HG02970 (cell line): ENCODE results near the gene PSMG1.

ENCODE experiments used
- ATAC-seq: cut with Tn5 transposase; IDR thresholded peaks from one replicate; pipeline ENCODE4 v1.9.1; 2021; ENCODE audit warnings: mild to moderate bottlenecking, moderate library complexity, moderate number of reproducible peaks; ENCODE audit not compliant: unreplicated experiment, low FRiP score

The PSMG1 gene

DNA sequence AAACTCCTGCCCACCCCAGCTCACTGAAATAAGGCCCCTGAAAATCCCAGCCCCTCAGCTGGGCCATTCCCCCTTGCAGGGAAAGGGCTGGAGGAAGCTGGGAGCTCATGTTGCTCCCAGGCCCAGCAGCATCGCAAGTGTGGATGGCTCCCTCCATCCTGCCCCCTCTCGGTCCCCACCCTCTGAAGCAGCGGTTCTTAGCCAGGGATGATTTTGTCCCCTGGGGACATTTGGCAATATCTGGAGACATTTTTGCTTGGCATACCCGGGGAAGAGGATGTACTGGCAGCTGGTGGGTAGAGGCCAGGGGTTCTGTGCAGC lies 56.8 kb downstream of the PSMG1 start:
- ATAC-seq = no peak

GRCh38 chr21:39125752-39126485 lies 57.3 kb downstream of the PSMG1 start:
- ATAC-seq = no peak
